ENCODE results near the gene MAPK7.

Gene MAPK7

DNA sequence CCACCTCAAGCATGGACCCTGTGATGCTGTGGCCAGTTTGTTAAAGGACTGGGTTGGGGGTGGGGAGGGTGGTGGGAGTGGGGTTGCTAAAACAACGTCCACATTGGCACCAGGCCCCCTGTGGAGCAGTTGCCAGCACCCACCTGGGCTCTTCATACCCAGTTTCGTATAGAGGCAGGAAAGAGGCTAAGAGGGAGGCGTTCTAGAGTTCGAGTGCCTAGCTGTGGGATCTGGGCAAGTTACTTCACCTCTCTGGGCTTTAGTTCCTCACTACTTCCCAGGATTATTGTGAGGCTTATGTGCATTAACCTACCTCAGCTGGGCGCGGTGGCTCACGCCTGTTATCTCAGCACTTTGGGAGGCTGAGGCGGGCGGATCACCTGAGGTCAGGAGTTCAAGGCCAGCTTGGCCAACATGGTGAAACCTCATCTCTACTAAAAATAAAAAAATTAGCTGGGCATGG lies 7.3 kb downstream of the MAPK7 start:
- H3K4me3 ChIP-seq (ENCODE audit: low read depth, low read length), result no peak overlapping the region
- H3K9me3 ChIP-seq (ENCODE audit: severe bottlenecking), result no peaks in the 10 kb centered on the region
- DNase-seq, result no peak
- TF ChIP-seq CTCF (IDR thresholded peaks at IDR 0.05; ENCODE audit: low read depth, low read length), result no peak
- peak overlapping the region; percentile 99 for H3K27ac ChIP-seq
- H3K27me3 ChIP-seq (ENCODE audit: insufficient read depth, low read depth, severe bottlenecking), result no peaks in the 10 kb centered on the region
- peaks cover 58% of the 10 kb centered on the region for H3K36me3 ChIP-seq

DNA sequence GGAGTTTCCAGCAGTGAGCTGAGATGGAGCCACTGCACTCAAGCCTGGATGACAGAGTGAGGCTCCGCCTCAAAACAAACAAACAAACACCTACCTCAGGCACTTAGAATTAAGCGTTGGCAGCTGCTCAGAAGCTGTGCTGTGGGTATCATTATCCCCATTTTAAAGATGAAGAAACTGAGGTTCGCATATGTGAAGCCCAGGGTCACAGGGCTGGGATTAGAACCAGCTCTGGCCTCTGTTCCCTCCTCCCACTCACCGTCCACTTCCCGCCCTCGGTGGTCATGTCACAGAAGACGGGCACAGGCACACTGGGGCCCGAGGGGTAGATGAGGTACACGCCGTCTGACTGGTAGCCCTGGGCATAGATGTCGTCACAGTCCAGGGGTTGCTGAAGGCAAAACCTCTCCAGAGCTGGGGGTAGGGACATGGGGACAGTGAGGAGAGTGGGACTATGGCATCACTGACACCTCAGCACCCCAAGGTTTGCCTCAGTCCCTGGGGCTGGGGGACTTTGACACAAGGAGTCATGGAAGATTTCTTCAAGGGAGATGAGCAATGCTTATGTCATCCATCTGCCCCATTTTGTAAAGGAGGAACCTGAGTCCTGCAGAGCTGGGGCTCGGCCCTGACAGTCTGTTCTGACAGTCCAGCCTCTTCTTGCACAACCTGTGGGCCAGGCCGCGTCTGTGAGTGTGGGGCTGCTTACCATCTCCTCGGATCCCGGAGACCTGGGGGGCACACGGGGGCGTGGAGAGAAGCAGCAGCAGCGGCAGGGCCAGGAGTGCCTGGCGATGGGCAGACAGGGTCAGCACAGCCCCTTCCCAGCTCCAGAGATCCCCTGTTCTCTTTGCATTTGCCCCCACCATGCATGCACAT lies 8.0 kb downstream of the MAPK7 start:
- Histone ChIP-seq H3K27ac (peak overlapping the region; percentile 99), H3K4me3 (ENCODE audit: low read depth, low read length) (peak overlapping the region; percentile 55)

DNA sequence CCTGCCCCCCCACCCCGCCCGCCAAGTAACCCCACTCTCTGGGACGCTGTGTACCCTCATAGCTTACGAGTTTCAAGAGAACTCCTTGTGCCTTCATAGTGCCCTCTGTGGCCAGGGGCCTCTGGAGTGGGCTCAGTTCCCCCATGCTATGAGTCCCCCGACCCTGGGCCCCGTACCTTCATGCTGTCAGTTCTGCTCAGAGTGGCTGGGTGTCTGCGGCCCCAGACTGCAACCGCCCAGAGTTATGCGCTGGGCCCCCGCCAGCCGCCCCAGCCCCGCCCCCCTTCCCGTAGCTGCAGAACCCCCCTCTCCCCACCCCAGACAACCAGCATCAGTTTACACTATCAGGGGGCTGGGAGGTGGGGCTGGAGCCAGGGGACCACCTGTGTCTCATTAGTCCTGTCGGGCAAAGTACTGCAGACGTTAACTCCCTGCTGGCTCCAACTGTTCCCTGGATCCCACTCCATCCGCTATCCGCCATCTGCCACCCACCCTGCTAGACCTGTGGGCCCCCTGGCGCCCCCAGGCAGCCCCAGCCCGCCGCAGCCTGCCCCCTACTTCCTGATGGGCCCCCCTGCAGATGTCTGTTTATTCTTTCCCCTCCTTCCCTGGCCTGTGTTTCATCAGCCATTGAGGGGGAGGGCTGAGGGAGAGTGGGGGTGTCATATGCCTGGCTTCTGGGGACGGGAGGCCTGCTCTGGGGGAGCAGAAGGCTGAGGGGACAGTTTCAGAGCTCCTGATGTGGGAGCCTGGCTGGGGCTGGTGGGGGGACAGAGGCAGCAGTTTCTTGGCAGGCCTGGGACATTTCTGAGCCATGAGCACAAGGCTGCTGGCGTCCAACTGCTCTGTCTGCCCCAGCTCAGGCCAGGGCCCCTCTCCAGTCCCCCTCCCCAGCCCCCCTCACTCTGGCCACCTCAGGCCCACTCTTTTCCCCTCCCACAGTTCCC lies 8.9 kb downstream of the MAPK7 start, which contains the start of gene MFAP4:
MFAP4 (minus strand) TSS at position 217 of the 947 bp plus-strand sequence; CDS start at position 182, 35 bp downstream.
- Histone ChIP-seq H3K4me3 (ENCODE audit: low read depth, low read length) (peak within 1 kb of the TSS; percentile 55), H3K27me3 (ENCODE audit: insufficient read depth, low read depth, severe bottlenecking) (no peaks in the 10 kb centered on the region), H3K27ac (peak within 1 kb of the TSS; percentile 99), H3K9me3 (ENCODE audit: severe bottlenecking) (no peaks in the 10 kb centered on the region), H3K36me3 (peaks cover 41% of the 10 kb centered on the region)
- DNase-seq, result peak; percentile 95
- TF ChIP-seq CTCF (IDR thresholded peaks at IDR 0.05; ENCODE audit: low read depth, low read length), result no peak

More for the DNA sequence above, 8.0 kb downstream of the MAPK7 start:
- no peaks in the 10 kb centered on the region for H3K27me3 ChIP-seq (ENCODE audit: insufficient read depth, low read depth, severe bottlenecking)
- TF ChIP-seq CTCF (IDR thresholded peaks at IDR 0.05; ENCODE audit: low read depth, low read length), result no peak
- H3K36me3 ChIP-seq, result peaks cover 51% of the 10 kb centered on the region
- H3K9me3 ChIP-seq (ENCODE audit: severe bottlenecking), result no peaks in the 10 kb centered on the region
- DNase-seq, result no peak

DNA sequence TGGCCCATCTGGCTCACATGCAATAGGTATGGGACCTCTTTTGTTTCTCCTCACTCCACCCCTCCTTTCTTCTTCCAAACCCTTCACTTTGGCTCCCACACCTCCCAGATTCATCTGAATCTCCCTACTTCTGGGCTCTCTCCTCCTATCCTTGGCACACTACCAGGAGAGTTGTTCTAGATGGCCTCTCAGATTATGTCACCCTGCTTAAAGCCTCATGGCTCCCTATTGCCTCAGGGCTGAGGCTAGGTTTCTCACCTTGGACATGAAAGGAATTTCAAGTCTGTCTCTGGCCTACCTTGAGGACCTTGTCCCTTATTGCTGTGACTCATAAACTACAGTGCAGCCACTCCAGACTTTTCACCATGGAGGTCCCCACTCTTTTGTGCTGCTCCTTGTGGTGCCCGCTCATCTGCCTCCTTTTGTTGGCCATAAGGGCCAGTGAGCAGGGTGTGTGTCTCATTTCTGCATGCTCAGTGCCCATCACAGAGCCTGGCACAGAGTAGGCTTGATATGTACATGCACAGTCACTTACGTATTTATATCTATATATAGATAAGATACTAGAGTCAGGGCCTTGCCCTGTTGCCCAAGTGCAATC lies 9.7 kb downstream of the MAPK7 start:
- no peaks in the 10 kb centered on the region for H3K9me3 ChIP-seq (ENCODE audit: severe bottlenecking)
- H3K4me3 ChIP-seq (ENCODE audit: low read depth, low read length), result no peak overlapping the region
- H3K36me3 ChIP-seq, result peaks cover 33% of the 10 kb centered on the region
- no peaks in the 10 kb centered on the region for H3K27me3 ChIP-seq (ENCODE audit: insufficient read depth, low read depth, severe bottlenecking)
- no peak for TF ChIP-seq CTCF (IDR thresholded peaks at IDR 0.05; ENCODE audit: low read depth, low read length)
- no peak for DNase-seq
- H3K27ac ChIP-seq, result peak overlapping the region; percentile 99
